Activated T-cell treated with anti-CD3 and anti-CD28 coated beads, Interleukin-2, amount 50 U/mL, for 1 hour (primary cell): ENCODE data around the gene MAP3K19.
"Not testable (repeated sequence)": the region's sequence is repeated elsewhere in the genome, so short reads cannot be mapped to it uniquely, and the experiment has no call there.

ENCODE experiments used
- DNase-seq: peaks from one replicate; pipeline ENCODE4 v3.0.0-alpha.2; 2020

Gene MAP3K19

DNA sequence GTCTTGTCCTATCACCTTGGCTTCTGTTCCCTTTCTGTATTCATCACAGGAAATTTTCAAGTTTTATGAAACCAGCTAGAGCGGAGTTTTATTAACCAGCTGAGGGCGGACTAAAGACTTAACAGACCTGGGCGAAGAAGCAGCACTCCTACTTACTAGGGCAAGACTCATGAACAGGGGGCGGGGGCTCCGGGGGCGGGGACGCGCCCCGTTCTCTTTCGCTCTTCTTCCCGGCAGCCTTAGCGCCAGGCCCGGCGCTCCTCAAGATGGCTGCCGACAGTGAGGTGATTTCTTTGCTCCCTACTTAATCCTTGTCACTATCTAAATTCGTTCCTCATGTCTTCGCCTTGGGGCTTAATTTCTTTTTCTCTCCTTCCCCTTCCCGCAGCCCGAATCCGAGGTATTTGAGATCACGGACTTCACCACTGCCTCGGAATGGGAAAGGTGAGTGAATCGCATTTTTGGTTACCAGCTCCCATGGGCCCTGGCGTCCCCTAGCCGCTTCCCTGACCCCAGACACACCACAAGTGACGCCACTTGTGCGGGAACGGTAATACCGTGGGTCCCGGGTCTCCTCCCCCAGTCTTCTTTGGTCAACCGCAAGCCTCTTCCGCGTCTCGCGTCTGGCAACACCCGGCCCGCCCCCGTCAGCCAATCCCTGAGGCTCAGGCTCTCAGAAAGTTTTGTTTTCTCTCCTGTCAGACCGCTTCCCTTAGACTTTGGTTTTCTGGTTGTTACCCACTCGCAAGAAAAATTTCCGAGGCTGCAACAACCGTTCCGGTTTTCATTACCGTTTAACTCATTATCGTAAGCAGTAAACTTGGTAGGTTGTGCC lies 5.0 kb upstream of the MAP3K19 start, which contains the start of gene RAB3GAP1:
TSS of gene RAB3GAP1 (plus strand) at position 251 of the 835 bp plus-strand sequence. CDS start at position 267, 16 bp downstream.
- DNase-seq = peak; percentile 88

DNA sequence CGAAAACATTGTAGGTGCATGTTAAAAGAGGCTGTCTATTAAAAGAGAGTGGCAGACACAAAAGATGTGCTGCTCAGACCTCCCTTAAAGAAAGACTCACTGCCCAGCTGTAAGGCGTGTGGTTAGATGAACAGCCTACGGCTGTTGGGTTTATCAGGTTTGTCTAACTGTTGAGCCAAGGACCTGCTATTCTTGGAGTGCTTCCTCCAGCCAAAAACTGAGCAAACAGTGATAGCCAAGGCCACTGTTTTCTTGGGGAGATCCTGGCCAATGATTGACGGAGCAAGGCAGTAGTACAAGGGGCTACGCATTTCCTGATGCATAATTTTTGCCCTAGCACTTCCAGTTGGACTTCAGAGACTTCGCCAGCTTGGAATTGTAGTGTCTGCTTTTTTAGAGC lies 3.4 kb upstream of the MAP3K19 start:
- no peak for DNase-seq

DNA sequence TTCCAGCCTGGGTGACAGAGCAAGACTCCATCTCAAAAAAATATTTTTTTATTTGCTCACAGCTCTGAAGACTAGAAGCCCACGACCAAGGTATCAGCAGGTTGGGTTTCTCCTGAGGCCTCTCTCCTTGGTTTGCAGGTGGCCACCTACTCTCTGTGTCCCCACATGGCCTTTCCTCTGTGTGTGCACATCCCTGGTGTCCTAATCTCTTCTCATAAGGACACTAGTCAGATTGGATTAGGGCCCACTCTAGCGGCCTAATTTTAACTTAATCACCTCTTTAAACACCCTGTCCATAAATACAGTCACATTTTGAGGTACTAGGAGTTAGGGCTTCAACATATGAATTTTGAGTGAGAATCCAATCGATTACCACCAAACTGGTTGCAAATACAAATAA lies 2.9 kb upstream of the MAP3K19 start:
- DNase-seq = no peak

GRCh38 chr2:135048122-135048521 lies 875 bp upstream of the MAP3K19 start:
- DNase-seq = no peak

GRCh38 chr2:135043345-135043744 lies 3.9 kb downstream of the MAP3K19 start:
- DNase-seq = no peak

DNA sequence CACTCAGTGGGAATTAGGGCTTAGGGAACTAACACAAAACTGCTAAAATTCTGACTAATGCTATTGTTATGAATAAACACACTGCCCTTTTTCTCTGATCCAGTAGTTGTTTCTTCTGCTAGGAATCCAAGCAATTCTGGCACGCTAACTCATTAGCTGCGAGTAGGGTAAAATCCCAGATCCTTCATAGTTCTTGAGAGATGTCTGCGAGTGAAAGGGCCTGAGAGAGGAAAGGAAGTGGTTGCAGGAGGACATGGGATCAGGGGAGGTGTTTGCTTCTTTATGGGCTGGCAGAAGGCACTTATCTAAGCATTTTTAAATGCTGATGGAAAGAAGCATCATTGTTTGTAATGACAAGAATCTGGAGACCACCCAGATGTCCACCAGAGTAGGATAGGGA lies 9.4 kb downstream of the MAP3K19 start:
- DNase-seq = no peak

- not testable (repeated sequence) for DNase-seq
These were observed 14.0 kb downstream of the MAP3K19 start for GRCh38 chr2:135033216-135033615.

DNA sequence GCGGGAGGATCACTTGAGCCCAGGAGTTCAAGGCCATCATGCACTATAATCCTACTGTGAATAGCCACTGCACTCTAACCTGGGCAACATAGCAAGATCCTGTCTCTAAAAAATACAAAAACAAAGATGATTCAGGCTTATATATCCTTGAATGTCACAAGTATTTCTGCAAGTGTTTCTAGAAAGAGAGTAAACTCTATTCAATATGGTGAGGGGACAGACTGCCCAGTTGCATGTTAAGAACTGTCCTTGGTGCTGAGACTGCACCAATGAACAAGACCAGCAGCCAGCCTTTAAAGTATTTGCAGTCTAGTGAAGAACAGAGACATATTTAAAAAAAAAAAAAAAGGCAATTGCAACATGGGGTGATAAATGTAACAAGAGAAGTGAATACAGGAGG lies 16.4 kb downstream of the MAP3K19 start:
- DNase-seq = no peak

DNA sequence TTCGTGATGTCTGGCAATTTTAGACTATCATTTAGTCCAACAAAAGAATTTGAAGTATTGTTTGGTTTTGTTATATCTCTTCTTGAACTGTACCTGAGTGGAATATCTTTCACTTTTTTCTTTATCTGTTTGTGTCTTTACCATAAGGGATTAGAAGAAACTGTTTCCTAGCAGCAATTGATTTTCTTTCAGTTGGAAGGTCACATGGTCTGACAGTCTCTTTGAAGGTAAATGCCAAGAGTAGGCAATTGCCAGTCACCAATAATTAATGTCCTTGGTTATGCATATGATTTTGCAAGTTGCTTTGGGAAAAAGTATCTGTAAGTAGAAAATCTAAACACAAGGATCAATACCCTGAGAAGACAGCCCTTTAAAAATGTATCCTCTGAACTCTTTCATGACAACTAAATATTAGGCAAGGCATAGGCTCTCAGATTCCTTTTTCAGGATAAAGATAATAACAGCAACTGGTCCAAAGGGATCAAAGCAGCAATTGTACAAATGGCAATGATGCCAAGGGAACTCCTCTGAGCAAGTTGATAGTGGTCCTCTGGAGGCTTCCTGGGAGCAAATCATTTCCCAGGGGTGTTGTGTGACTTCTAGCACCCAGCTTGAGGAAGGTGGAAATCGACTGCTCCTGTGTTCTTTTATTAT lies 17.6 kb downstream of the MAP3K19 start:
- DNase-seq = no peak

DNA sequence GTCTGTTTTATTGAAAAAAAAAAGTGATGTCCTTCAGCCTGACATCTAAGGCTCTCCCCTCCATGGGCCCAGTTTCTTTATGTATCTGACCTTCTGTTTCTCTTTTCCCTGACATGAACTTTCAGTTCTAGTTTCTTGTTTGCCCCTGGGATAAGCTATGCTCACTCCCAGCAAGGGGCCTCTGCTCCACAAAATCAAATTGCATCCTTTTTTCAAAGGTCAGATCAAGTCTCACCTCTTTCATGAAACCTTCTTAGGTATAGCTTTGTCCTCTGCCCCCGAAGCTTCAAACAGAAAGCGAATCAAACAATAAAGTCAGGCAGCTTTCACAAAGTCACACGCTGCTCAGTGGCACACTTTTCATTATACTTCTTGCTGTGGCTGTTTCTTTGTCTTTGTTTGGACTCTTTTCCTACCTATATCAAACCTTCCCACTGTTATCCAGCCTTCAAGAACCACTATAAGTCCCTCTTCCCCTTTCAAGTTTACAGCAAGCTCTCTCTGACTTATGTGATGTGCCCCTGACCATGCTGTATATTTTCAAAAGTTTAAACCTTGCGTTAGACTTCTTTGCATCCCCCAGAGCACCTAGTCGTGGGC lies 23.3 kb downstream of the MAP3K19 start:
- DNase-seq = no peak

DNA sequence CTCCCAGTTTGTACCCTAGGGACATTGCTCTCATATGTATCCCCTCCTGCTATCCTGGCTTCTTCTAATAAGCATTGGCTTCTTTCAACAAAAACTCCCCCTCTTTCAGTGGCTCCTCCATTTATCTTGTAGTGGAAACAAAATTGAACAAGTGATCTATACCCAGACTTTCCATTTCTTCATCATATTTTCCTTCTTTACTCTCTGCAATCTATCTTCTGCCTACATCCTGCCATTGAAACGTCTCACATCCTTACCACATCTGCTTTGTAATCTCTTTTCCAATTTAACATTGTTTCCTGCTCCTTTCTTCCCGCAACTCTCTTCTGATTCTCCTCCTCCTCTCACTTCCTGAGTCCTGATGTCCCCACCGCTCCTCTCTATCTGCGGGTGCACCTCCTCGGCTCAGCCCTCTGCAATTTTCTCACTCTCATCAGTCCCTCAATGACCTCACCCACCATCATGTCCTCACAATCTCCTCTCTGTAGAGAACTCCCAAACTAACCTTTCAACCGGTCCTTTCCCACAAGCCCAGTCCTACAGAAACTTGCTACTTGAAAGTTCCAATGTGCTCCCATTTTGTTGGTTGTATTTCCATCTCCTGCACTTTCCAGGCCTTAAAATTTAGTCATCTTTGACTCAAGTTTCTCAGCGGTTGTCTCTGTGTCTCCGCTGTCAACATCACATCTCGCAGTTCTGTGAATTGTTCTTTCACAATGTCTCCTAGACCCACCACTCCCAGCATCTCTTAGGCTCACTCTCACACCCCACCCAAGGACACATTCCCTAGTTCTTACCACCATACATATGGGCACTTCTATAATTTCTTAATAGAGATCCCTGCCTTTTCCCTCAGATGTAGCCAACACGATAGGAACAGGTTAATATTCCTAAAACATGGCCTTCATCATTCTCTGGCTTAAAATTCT lies 24.0 kb downstream of the MAP3K19 start:
- DNase-seq = no peak

DNA sequence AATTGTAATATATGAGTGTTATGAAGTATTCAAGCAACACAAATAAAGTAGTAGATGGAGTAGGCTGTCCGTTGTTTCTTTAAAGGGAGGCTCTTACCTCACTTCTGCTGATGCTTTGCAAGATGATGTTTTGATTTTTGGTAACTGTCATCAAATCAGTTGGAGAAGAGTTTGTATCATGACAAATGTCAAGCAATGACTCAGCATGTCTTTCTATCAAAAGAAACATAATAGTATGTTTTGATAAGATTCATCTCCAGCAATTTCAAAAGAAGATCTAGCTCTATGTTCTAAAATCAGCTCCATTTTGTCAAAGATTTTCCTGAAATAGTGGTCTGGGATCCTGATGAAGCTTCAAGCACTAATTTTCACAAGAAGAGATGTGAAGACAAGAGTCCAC lies 25.6 kb downstream of the MAP3K19 start:
- DNase-seq = no peak

DNA sequence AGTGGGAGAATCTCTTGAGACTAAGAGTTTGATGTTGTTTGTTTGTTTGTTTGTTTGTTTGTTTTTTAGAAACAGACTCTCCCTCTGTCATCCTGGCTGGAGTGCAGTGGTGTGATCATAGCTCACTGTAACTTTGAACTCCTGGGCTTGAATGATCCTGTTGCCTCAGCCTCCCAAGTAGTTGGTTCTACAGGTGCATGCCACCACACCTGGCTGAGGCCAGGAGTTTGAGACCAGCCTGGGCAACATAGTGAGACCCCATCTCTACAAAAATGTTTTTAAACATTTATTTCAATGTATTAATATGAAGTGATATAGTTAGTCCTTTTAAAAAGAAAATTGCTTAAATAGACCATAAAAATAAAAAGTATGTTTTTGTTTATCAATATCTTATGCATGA lies 35.6 kb downstream of the MAP3K19 start:
- no peak for DNase-seq

- no peak for DNase-seq
These were observed 36.9 kb downstream of the MAP3K19 start for GRCh38 chr2:135010200-135010942.

GRCh38 chr2:135009339-135009738 lies 37.9 kb downstream of the MAP3K19 start:
- no peak for DNase-seq

DNA sequence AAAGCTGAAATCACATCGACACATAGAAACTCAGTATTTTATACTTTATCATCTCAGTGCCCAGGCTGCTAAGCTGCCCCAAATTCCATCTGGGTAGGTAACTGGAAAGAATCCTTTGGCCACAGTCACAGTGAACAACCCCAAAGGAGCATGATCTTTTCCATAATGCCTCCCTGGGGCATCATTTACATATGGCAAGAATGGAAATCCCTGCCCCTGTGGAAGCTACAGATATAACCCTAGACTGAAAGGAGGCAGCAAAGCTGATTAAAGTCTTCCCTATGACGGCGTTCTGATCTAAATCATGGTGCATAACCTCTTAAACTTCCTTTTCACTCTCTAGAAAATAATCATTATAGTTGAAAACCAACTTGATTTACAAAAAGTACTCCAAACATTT lies 41.5 kb downstream of the MAP3K19 start:
- DNase-seq = no peak

DNA sequence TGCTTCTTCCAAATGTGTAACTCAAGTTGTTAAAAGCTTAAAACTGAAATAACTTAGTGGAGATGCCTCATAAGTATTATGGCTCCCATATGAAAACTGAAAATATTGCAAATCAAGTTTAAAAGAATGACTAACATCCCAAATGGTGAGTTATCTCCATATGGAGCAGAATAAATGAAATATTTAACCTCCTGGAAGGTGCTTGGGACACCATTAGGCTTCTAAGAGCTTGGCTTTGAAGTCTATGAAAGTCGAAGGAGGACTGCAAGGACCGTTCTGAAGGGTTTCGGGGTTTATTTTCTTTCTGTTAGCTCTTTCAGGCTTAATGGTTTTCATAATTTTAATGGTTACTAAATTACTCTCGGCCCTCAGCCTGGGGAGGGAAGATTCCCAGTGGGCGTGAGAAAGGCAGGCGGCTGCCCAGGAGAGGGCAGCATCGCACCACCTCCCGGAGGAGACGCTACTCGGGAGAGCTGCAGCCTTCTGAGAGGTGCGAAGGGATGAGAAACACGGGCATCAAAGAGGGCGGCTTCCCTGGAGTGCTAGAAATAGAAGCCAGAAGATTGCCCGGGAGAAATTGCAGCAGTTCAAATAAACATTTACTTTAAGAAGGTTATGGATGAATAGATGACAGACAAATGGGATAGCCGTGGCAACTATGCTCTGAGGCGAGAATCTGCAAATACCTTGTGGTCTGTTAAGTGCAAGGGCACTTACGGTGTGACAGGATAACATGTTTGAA lies 43.1 kb downstream of the MAP3K19 start:
- DNase-seq = peak; percentile 74

DNA sequence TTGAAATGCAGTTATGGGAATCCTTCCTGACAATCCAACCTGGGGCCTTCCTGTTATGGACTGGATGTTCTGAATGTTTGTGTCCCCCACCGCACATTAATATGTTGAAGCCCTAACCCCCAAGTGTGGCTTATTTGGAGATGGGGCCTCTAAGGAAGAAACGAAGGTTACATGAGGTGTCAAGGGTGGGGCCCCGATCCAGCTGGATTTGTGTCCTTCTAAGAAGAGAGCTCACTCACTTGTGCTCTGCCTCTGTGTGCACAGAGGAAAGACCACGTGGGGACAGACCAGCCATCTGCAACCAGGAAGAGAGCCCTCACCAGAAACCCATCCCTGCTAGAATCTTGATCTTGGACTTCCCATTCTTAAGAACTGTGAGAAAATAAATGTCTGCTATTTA lies 44.4 kb downstream of the MAP3K19 start:
- no peak for DNase-seq

DNA sequence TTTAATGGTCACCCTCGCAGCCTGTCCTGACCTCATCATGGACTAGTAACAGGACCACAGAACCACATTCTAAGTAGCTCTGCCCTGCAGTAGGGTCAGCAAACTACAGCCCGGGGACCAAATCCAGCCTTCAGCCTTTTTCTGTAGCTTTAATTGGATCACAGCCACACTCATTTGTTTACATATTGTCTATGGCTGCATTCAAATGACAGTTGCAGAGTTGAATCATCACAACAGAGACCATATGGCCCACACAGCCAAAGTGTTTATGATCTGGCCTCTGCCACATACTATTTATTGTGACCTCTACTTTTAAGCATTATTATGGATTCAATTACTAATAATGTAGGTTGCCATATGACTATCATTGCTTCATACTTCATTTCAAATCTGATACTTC lies 47.7 kb downstream of the MAP3K19 start:
- DNase-seq = no peak

DNA sequence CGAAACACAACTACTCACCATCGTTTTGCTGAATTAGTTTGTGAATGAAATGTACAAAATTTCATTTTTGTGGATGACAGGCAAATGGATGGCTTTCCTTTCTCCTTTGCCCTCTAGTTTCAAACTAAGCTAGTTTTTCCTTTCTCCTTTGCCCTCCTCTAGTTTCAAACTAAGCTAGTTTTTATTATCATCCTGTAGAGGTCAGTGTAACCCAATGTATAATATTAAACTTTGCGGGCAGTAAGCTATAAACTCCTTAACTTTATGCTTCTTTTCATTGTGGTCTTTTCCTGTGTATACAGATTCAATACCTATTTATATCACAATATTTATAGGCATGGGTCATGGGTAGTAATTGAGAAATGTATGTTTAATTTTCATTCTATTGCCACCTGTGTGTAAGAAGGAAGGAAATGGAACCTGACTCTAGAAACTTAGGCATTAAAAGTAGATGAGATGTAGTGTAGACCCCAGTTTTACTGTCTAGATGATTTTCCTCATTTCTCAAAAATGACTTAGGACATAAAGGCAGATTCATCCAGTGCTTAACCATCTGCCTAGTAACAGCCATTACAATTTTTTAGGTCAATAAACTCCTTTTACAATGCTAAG lies 58.1 kb downstream of the MAP3K19 start:
- DNase-seq = no peak

DNA sequence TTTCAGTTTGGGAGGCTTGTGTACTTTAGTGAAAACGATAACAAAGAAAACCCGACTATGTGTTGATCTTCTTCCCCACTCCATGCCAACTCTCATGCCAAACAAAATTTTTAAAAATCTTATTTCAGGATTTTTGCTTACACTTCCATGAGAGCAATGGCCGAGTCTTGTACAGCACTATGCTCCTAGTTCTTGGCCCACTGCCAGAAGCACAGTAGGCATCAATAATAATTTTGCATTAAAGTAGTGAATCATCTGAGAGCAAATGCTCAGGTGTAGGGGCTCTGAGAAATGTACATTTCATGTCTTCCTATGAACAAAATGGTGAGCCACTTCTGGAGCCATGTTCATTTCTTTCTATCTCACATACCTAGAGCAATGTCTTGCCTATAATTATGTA lies 62.2 kb downstream of the MAP3K19 start:
- DNase-seq = no peak
